ENCODE results near the gene SLX4IP. TPM values are rescaled to one million over a fixed set of nuclear protein-coding genes. Genes with fewer than 3 reads are reported as not detected.

Gene SLX4IP
- total and polyA plus RNA-seq, 2 of the 13 experiments (the other 11 are each of a cell fraction or from before 2014, with no cell fraction given), result 3.6 to 7.3 TPM

- TF ChIP-seq CHD2 (IDR thresholded peaks at IDR 0.05; ENCODE audit: low read depth, low read length), result peak; percentile 89
- peak; percentile 96 for TF ChIP-seq NFKB2 (CRISPR knock-in tag; IDR thresholded peaks at IDR 0.05; ENCODE audit: borderline replicate concordance)
- TF ChIP-seq SRY (CRISPR knock-in tag; IDR thresholded peaks at IDR 0.05), result peak; percentile 97
- peak; percentile 96; the same call in 1 of the 2 replicates for TF ChIP-seq REXO4 (CRISPR knock-in tag; IDR thresholded peaks at IDR 0.05; ENCODE audit: borderline replicate concordance)
- TF ChIP-seq MAF1 (CRISPR knock-in tag; IDR thresholded peaks at IDR 0.05; ENCODE audit: borderline replicate concordance), result peak; percentile 96
- TF ChIP-seq ZNF124 (CRISPR knock-in tag; IDR thresholded peaks at IDR 0.05), result peak; percentile 50; the same call in 1 of the 2 replicates
- peak; percentile 90 for TF ChIP-seq GATAD1 (CRISPR knock-in tag; IDR thresholded peaks at IDR 0.05)
- TF ChIP-seq STAT6 (CRISPR knock-in tag; IDR thresholded peaks at IDR 0.05; ENCODE audit: borderline replicate concordance), result no peak; the same call in 1 of the 2 replicates
- TF ChIP-seq ZNF879 (CRISPR knock-in tag; IDR thresholded peaks at IDR 0.05), result peak; percentile 14; the same call in 1 of the 2 replicates
- no peak for TF ChIP-seq ARNT (IDR thresholded peaks at IDR 0.05)
- peak; percentile 93 for TF ChIP-seq ZNF691 (CRISPR knock-in tag; IDR thresholded peaks at IDR 0.05; ENCODE audit: borderline replicate concordance, low read depth)
- peak; percentile 93; the same call in 1 of the 2 replicates for TF ChIP-seq ZNF446 (CRISPR knock-in tag; IDR thresholded peaks at IDR 0.05)
- no peak; the same call in 1 of the 2 replicates for TF ChIP-seq SMC3 (IDR thresholded peaks at IDR 0.05; ENCODE audit: low read length)
- peak; percentile 92 for TF ChIP-seq ZNF501 (CRISPR knock-in tag; IDR thresholded peaks at IDR 0.05)
- TF ChIP-seq SMARCC2 (IDR thresholded peaks at IDR 0.05), result no peak
- peak; percentile 33; the same call in 1 of the 2 replicates for TF ChIP-seq ZIK1 (CRISPR knock-in tag; IDR thresholded peaks at IDR 0.05; ENCODE audit: borderline replicate concordance, low read depth)
- TF ChIP-seq GATAD2A (CRISPR knock-in tag; IDR thresholded peaks at IDR 0.05), result no peak; the same call in none of the 2 replicates
- peak; percentile 56 for TF ChIP-seq ATF3 (CRISPR knock-in tag; IDR thresholded peaks at IDR 0.05)
- TF ChIP-seq ZNF605 (CRISPR knock-in tag; IDR thresholded peaks at IDR 0.05), result peak; percentile 87; the same call in 1 of the 2 replicates
- TF ChIP-seq PAF1 (CRISPR knock-in tag; IDR thresholded peaks at IDR 0.05), result no peak; the same call in 1 of the 2 replicates
- peak; percentile 79 for TF ChIP-seq ZNF768 (CRISPR knock-in tag; IDR thresholded peaks at IDR 0.05)
- peak; percentile 31; the same call in 1 of the 2 replicates for TF ChIP-seq GABPA (IDR thresholded peaks at IDR 0.05; ENCODE audit: low read depth, low read length)
- TF ChIP-seq GABPA (CRISPR knock-in tag; IDR thresholded peaks at IDR 0.05; ENCODE audit: low read depth), result no peak; the same call in 1 of the 2 replicates
- TF ChIP-seq CEBPB (IDR thresholded peaks at IDR 0.05; ENCODE audit: borderline replicate concordance, low read depth, low read length), result no peak
- peak; percentile 96 for TF ChIP-seq MAX (IDR thresholded peaks at IDR 0.05)
- TF ChIP-seq CBFB (CRISPR knock-in tag; IDR thresholded peaks at IDR 0.05), result peak; percentile 95
- TF ChIP-seq CREB1 (IDR thresholded peaks at IDR 0.05), result peak; percentile 85
- TF ChIP-seq CREB1 (CRISPR knock-in tag; IDR thresholded peaks at IDR 0.05), result peak; percentile 82
- TF ChIP-seq ZNF3 (CRISPR knock-in tag; IDR thresholded peaks at IDR 0.05), result no peak; the same call in 1 of the 2 replicates
- TF ChIP-seq ETV5 (CRISPR knock-in tag; IDR thresholded peaks at IDR 0.05; ENCODE audit: borderline replicate concordance), result peak; percentile 69
Observed at GRCh38 chr20:10433623-10434466, 1.3 kb upstream of the SLX4IP start, which contains the start of gene MKKS (continued).
